Immature natural killer cell (primary cell): ENCODE results near the gene DYNC1I2. TPM values are rescaled to one million over a fixed set of nuclear protein-coding genes. Genes with fewer than 3 reads are reported as not detected.

Source experiments
- DNase-seq, 3 donors: peaks; one replicate each; pipeline ENCODE4 v3.0.0; 2022; ENCODE audit warnings: mixed read lengths in 1 of 3
- H3K27ac Mint-ChIP-seq, 6 donors: one replicate each; pipeline ENCODE4 v1.8.0; 2020; ENCODE audit warnings: mixed read lengths in 6 of 6, mild to moderate bottlenecking in 5 of 6, inconsistent platforms in 4 of 6, moderate library complexity in 3 of 6
- H3K27me3 Mint-ChIP-seq, 3 donors: one replicate each; pipeline ENCODE4 v1.8.0; 2020 to 2021; ENCODE audit warnings: low read depth in 3 of 3, mild to moderate bottlenecking in 3 of 3, mixed read lengths in 3 of 3, moderate library complexity in 3 of 3, inconsistent platforms in 1 of 3
- H3K36me3 Mint-ChIP-seq, 3 donors: one replicate each; pipeline ENCODE4 v1.8.0; 2020; ENCODE audit warnings: mixed read lengths in 3 of 3, inconsistent platforms in 2 of 3, mild to moderate bottlenecking in 2 of 3
- H3K4me1 Mint-ChIP-seq, 2 donors: one replicate each; pipeline ENCODE4 v1.8.0; 2020; ENCODE audit warnings: inconsistent platforms in 2 of 2, mild to moderate bottlenecking in 2 of 2, mixed read lengths in 2 of 2, moderate library complexity in 1 of 2
- H3K4me3 Mint-ChIP-seq, 5 donors: one replicate each; pipeline ENCODE4 v1.8.0; 2020; ENCODE audit warnings: mild to moderate bottlenecking in 5 of 5, mixed read lengths in 5 of 5, inconsistent platforms in 3 of 5, moderate library complexity in 3 of 5
- H3K9me3 Mint-ChIP-seq, 6 donors: one replicate each; pipeline ENCODE4 v1.8.0; 2020; ENCODE audit warnings: mild to moderate bottlenecking in 6 of 6, mixed read lengths in 6 of 6, inconsistent platforms in 4 of 6, moderate library complexity in 3 of 6
- polyA plus RNA-seq, 3 donors: library from polyadenylated mRNA; unstranded; fragments of 300-500 nt; fragmentation: Illumina TruSeq; gene quantifications; one replicate each; pipeline ENCODE4 v1.2.3, GENCODE V29; 2021

The DYNC1I2 gene
- 10 to 100 TPM; 19.6 to 31.8 (median 20.6) TPM for polyA plus RNA-seq

GRCh38 chr2:171687287-171688128 lies at the start of gene DYNC1I2:
Gene DYNC1I2, plus strand, starts transcription at chr2:171687469. Its CDS starts 2,687 bp downstream, at chr2:171690156.
- Mint-ChIP-seq H3K27me3 (peaks cover 5 to 6% (median 5%) of the 10 kb centered on the region in 3 donors), H3K36me3 (peaks cover 0 to 4% (median 0%) of the 10 kb centered on the region in 3 donors), H3K27ac (peak within 1 kb of the TSS; percentile 84 to 94 (median 88)), H3K4me3 (peak within 1 kb of the TSS; percentile 90 to 98 (median 96)), H3K4me1 (peaks cover 17 to 37% of the 10 kb centered on the region in 2 donors), H3K9me3 (no peaks in the 10 kb centered on the region)
- peak; percentile 57 to 61 (median 59) for DNase-seq

- Mint-ChIP-seq H3K36me3 (peaks cover 0 to 7% (median 0%) of the 10 kb centered on the region in 3 donors), H3K4me3 (no peak overlapping the region), H3K9me3 (peaks cover 0 to 11% (median 9%) of the 10 kb centered on the region in 6 donors), H3K4me1 (no peaks in the 10 kb centered on the region), H3K27ac (no peak overlapping the region), H3K27me3 (peaks cover 6 to 13% (median 13%) of the 10 kb centered on the region in 3 donors)
- DNase-seq, result no peak
These were observed 35.4 kb upstream of the DYNC1I2 start for GRCh38 chr2:171651667-171652415.

GRCh38 chr2:171652416-171652785 lies 34.9 kb upstream of the DYNC1I2 start:
- Mint-ChIP-seq H3K27ac (no peak overlapping the region), H3K36me3 (peaks cover 0 to 7% (median 0%) of the 10 kb centered on the region in 3 donors), H3K4me1 (no peaks in the 10 kb centered on the region), H3K4me3 (no peak overlapping the region), H3K9me3 (peaks cover 0 to 11% (median 9%) of the 10 kb centered on the region in 6 donors), H3K27me3 (peaks cover 6 to 15% (median 15%) of the 10 kb centered on the region in 3 donors)
- DNase-seq, result no peak

- Mint-ChIP-seq H3K36me3 (peaks cover 0 to 7% (median 0%) of the 10 kb centered on the region in 3 donors), H3K27ac (no peak overlapping the region), H3K4me3 (no peak overlapping the region), H3K4me1 (no peaks in the 10 kb centered on the region), H3K27me3 (peaks cover 8 to 25% (median 9%) of the 10 kb centered on the region in 3 donors), H3K9me3 (peaks cover 0 to 11% (median 4%) of the 10 kb centered on the region in 6 donors)
- DNase-seq, result no peak
These were observed 31.7 kb upstream of the DYNC1I2 start for GRCh38 chr2:171655586-171655985.

- Mint-ChIP-seq H3K36me3 (no peaks in the 10 kb centered on the region), H3K27ac (no peak overlapping the region), H3K9me3 (no peaks in the 10 kb centered on the region), H3K27me3 (peaks cover 4 to 19% (median 9%) of the 10 kb centered on the region in 3 donors), H3K4me3 (no peak overlapping the region), H3K4me1 (no peaks in the 10 kb centered on the region)
- no peak for DNase-seq
These were observed 20.2 kb upstream of the DYNC1I2 start for GRCh38 chr2:171667041-171667440.

- Mint-ChIP-seq H3K27me3 (peaks cover 3 to 19% (median 9%) of the 10 kb centered on the region in 3 donors), H3K9me3 (no peaks in the 10 kb centered on the region), H3K36me3 (no peaks in the 10 kb centered on the region), H3K27ac (no peak overlapping the region), H3K4me3 (no peak overlapping the region), H3K4me1 (no peaks in the 10 kb centered on the region)
- DNase-seq, result no peak
These were observed 19.1 kb upstream of the DYNC1I2 start for GRCh38 chr2:171668183-171668582.

GRCh38 chr2:171669121-171669520 lies 18.1 kb upstream of the DYNC1I2 start:
- Mint-ChIP-seq H3K36me3 (no peaks in the 10 kb centered on the region), H3K27me3 (peaks cover 0 to 14% (median 9%) of the 10 kb centered on the region in 3 donors), H3K4me3 (no peak overlapping the region), H3K4me1 (no peaks in the 10 kb centered on the region), H3K27ac (no peak overlapping the region), H3K9me3 (no peaks in the 10 kb centered on the region)
- DNase-seq, result no peak

- Mint-ChIP-seq H3K4me1 (no peaks in the 10 kb centered on the region), H3K27me3 (peaks cover 0 to 5% (median 2%) of the 10 kb centered on the region in 3 donors), H3K27ac (no peak overlapping the region), H3K9me3 (no peaks in the 10 kb centered on the region), H3K4me3 (no peak overlapping the region), H3K36me3 (no peaks in the 10 kb centered on the region)
- DNase-seq, result no peak
These were observed 16.6 kb upstream of the DYNC1I2 start for GRCh38 chr2:171670655-171671054.

- H3K9me3 Mint-ChIP-seq, result no peaks in the 10 kb centered on the region
- no peaks in the 10 kb centered on the region for H3K4me1 Mint-ChIP-seq
- H3K27ac Mint-ChIP-seq, result no peak overlapping the region
- H3K27me3 Mint-ChIP-seq, result peaks cover 0 to 4% (median 2%) of the 10 kb centered on the region in 3 donors
- DNase-seq, result no peak
- no peaks in the 10 kb centered on the region for H3K36me3 Mint-ChIP-seq
- H3K4me3 Mint-ChIP-seq, result no peak overlapping the region
These were observed 15.4 kb upstream of the DYNC1I2 start for GRCh38 chr2:171671867-171672266.

GRCh38 chr2:171673905-171674304 lies 13.4 kb upstream of the DYNC1I2 start:
- H3K27me3 Mint-ChIP-seq, result peaks cover 0 to 5% (median 4%) of the 10 kb centered on the region in 3 donors
- no peaks in the 10 kb centered on the region for H3K9me3 Mint-ChIP-seq
- DNase-seq, result no peak
- H3K27ac Mint-ChIP-seq, result no peak overlapping the region
- H3K4me3 Mint-ChIP-seq, result no peak overlapping the region
- H3K4me1 Mint-ChIP-seq, result no peaks in the 10 kb centered on the region
- H3K36me3 Mint-ChIP-seq, result no peaks in the 10 kb centered on the region

- Mint-ChIP-seq H3K9me3 (no peaks in the 10 kb centered on the region), H3K27ac (no peak overlapping the region), H3K27me3 (peaks cover 0 to 5% (median 4%) of the 10 kb centered on the region in 3 donors), H3K4me1 (no peaks in the 10 kb centered on the region), H3K4me3 (no peak overlapping the region), H3K36me3 (no peaks in the 10 kb centered on the region)
- DNase-seq, result no peak
These were observed 11.4 kb upstream of the DYNC1I2 start for GRCh38 chr2:171675810-171676345.

GRCh38 chr2:171678619-171679018 lies 8.7 kb upstream of the DYNC1I2 start:
- Mint-ChIP-seq H3K4me1 (no peaks in the 10 kb centered on the region), H3K9me3 (no peaks in the 10 kb centered on the region), H3K27me3 (peaks cover 0 to 5% (median 2%) of the 10 kb centered on the region in 3 donors), H3K27ac (no peak overlapping the region), H3K4me3 (no peak overlapping the region), H3K36me3 (no peaks in the 10 kb centered on the region)
- no peak for DNase-seq

GRCh38 chr2:171688129-171688465 lies 828 bp downstream of the DYNC1I2 start:
- peak in 1 of 3 donors; percentile 11 for DNase-seq
- Mint-ChIP-seq H3K36me3 (peaks cover 0 to 9% (median 2%) of the 10 kb centered on the region in 3 donors), H3K4me3 (peak overlapping the region; percentile 90 to 98 (median 96)), H3K9me3 (no peaks in the 10 kb centered on the region), H3K27ac (peak overlapping the region; percentile 84 to 94 (median 88)), H3K4me1 (peaks cover 17 to 43% of the 10 kb centered on the region in 2 donors), H3K27me3 (peaks cover 5 to 6% (median 5%) of the 10 kb centered on the region in 3 donors)

GRCh38 chr2:171692331-171692730 lies 5.1 kb downstream of the DYNC1I2 start:
- Mint-ChIP-seq H3K27ac (no peak overlapping the region), H3K4me3 (no peak overlapping the region), H3K36me3 (peaks cover 11 to 27% (median 12%) of the 10 kb centered on the region in 3 donors), H3K27me3 (peaks cover 0 to 5% (median 2%) of the 10 kb centered on the region in 3 donors), H3K9me3 (no peaks in the 10 kb centered on the region), H3K4me1 (peaks cover 16 to 44% of the 10 kb centered on the region in 2 donors)
- no peak for DNase-seq
